ENCODE data around the gene OR7A10. TPM values are rescaled to one million over a fixed set of nuclear protein-coding genes. Genes with fewer than 3 reads are reported as not detected.
A peak's percentile ranks its signal among the peaks of the same experiment; 100 is the strongest.

The OR7A10 gene
- not detected for polyA plus RNA-seq (ENCODE audit: insufficient read length in 4 of 4)

DNA sequence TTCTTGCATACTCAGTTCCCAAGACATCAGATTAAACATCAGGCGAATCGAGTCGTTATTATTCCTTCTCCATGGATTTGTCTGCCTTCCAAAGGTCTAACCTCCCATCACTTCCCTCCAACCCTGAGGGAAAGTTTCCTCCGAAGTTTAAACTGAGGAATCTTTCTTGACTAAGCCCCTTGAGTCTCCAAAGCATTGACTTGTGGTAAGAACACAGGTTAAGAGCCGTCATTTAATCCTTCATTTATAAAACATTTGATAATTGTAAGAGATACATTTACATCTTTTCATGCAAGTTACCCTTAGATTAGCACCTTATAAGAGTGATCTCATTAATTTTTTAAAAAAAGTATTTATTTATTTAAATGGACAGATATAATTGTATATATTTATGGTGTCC is at the start of gene OR7A10:
Gene OR7A10, minus strand, starts transcription at position 101 of the 400 bp plus-strand sequence. CDS start 7,045 bp downstream, outside the sequence.
- DNase-seq (ENCODE audit: low read depth in 4 of 4, low spot score in 3 of 4) = no peak

DNA sequence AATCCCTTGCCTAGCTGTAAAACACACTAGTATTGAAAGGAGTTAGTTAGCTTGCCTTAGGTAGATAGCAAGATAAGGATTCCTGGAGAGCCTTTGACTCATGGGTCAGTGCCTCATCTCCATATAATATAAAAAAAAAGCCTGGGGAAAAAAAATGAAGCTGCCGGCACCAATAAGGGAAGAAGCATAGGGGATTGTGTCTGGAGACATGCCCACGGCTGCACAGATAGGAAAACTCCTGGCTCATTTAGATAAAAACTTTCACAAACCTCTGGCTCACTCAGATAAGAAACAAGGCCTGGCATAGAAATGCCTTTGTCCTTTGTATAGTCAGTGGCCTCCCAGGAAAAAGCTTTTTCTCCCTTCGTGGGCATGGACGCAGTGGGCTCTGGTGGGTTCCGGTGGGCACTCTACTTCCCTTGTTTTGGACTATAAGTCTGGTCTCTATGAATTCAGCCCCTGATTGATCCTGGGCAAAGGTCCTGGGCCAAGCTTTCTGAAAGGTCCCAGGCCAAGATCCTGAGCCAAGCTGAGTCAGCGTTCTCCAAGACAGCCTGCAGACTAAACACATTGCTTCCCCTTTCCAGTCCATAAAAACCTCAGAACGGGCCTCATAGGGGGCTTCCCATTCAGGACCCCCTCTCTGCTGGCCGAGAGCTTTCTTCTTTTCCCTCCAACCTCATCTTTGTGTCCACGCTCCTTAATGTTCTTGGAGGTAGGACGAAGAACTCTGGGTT is 42.1 kb upstream of the OR7A10 start:
- DNase-seq (ENCODE audit: low read depth in 4 of 4, low spot score in 3 of 4) = no peak

DNA sequence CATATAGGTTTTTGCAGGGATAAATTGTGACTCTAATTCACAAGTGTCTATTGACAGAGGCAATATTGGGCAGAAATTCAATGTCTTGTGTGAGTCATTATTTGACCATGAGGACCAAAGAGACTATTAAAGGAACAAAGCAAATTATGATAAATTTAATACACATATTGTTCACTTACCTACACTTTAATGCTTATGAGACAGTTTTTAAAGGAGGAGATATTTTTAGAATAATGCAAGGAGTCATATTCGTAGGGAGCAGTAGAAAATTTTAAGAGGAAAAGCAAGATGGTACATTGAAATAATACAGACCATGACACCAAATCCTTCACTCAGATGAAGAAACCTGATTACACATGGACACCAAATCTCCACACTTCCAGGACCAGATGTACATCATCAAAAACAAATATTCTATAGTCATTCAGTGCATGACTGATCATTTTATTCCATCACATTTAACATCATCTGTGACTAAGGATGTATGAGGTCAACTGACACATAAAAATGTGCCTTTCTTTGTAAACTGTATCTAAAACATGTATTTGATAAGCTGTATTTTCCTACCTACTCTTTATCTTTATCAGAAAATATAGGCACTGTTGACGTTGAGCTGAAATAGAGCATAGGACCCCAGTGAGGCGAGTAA is 41.4 kb upstream of the OR7A10 start:
- DNase-seq (ENCODE audit: low read depth in 4 of 4, low spot score in 3 of 4) = no peak

DNA sequence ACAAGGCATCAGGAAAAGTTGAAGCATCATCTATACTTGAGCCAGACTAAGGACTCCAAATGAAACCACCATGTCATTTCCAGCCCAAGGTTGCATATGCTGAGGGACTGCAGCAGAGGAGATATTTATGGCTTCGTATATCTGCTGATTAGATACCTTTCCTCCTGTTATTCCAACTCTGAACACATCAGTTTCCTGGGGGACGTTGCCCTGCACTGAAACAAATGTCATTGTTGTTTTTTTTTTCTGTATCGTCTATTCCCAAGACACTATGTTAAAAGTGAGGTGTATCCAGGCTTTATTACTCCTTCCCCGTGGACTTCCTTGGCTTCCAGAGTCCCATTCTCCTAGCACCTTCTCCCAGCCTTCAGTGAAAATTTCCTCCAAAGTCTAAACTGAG is 37.3 kb upstream of the OR7A10 start, which contains the start of gene OR7A17:
Gene OR7A17, minus strand, starts transcription at position 101 of the 400 bp plus-strand sequence. CDS start 4,777 bp downstream, outside the sequence.
- DNase-seq (ENCODE audit: low read depth in 4 of 4, low spot score in 3 of 4) = no peak

DNA sequence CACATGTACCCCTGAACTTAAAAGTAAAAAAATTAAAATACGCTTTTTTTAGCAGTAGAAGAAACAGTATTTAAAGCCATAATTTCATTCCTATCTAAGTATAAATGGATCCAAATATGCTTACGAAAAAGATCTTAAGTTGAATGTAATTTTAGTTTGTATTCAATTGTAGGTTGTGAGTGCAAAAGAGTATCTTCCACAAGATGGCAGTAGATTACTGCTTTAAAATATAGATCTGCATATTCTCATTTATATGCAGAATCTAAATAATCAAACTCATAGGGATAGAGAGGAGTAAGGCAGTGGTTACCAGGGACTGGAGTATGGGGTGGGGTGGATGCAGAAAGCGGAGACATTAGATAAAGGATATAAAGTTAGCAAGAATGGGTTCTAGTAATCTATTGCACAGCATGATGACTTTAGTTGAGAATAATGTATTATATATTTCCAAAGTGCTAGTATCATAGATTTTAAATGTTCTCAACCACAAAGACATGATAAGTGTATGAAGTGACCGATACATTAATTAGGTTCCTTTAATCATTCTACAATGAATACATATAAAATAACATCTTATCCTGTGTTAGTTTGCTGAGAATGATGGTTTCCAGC is 23.0 kb upstream of the OR7A10 start:
- no peak for DNase-seq (ENCODE audit: low read depth in 4 of 4, low spot score in 3 of 4)

DNA sequence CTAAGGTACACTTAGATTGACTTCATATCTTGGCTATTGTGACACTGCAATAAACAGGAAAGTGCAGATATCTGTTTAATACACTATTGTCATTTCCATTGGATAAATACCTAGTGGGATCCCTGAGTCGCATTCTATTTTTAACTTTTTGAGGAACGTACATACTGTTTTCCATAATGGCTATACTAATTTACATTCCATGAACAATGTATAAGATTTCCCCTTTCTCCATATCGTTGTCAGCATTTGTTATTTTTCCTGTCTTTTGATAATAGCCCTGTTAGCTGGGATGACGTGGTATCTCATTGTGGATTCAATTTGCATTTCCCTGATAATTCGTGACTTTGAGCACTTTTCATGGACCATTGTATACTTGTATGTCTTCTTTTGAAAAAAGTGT is 19.8 kb upstream of the OR7A10 start:
- no peak for DNase-seq (ENCODE audit: low read depth in 4 of 4, low spot score in 3 of 4)

DNA sequence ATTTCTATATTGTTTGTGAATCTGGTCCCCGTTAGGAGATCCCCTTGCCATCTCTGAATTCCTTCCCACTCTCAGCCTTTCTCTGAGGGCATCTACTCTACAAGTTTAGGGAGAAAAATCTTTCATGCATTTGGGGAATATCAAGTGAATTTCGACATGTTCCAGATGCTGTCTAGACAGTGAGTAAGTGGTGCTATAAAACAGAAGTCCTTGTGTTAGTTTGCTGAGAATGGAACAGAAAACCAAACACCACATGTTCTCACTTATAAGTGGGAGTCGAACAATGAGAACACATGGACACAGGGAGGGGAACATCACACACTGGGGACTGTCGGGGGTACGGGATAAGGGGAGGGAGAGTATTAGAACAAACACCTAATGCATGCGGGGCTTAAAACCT is 5.1 kb downstream of the OR7A10 start:
- DNase-seq (ENCODE audit: low read depth in 4 of 4, low spot score in 3 of 4) = peak in 1 of 4 donors; percentile 15

DNA sequence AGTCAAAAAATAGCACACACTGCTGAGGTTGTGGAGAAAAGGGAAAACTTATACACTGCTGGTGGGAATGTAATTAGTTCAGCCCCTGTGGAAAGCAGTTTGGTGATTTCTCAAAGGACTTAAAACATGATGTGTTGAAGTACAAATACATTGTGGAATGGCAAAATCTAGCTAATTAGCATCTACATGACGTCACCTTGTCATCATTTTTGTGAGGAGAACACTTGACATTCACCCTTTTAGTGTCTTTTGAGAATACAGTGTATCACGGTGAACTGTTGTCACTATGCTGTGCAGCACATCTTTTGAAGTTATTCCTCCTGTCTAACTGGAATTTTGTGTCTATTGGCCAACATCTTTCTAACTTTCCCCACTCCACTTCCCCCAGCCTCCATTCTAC is 5.6 kb downstream of the OR7A10 start:
- no peak for DNase-seq (ENCODE audit: low read depth in 4 of 4, low spot score in 3 of 4)

DNA sequence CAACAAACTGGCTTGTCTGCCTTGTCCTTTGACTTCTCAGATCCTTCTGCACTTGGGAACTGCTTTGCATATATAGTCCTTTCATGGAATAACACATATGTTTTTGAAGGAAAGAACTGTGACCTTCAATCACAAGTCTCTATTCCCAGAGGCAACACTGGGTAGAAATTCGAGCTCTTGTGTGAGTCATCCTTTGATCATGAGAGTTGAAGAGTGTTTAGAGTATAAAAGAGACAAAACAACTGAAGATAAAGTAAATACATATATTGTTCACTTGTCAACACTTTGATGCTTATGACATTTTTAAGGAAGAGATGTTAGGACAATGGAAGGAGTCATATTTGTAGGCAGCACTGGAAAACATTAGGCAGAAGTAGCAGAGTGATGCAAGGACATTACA is 8.5 kb downstream of the OR7A10 start:
- DNase-seq (ENCODE audit: low read depth in 4 of 4, low spot score in 3 of 4) = no peak

DNA sequence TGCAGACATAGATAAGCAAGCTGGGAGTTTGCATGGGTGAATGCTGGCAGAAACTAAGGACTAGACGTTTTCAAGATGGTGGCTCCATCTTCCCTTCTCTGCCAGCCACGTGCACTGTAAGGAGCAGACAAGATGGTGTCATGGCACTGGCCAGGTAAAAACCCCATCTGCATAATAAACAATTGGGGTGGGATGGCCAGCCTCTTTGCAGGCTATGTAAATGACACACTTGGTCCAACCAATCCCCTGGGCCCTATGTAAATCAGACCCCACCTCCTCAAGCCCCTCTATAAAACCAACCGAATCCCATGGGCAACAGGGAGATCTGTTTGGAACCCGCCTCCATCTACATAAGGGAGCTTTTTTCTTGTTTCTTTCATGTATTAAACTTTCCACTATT is 11.3 kb downstream of the OR7A10 start:
- no peak for DNase-seq (ENCODE audit: low read depth in 4 of 4, low spot score in 3 of 4)

DNA sequence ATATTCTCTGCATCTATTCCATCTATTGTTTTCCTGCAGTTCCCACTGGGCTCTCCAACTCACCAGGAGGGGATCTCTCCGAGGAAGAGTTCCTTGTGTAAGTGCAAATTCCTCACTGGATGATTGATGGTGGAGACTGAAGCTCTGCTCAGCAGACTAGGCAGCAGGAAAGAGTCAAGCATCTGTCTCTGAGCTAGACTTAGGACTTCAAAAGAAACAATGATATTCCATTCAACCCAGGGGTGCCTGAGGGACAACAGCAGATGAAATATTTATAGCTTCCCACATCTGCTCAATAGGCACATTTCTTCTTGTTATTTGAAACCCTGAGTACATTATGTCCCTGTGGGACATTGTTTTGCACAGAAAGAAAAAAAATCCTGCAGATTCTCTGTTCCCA is 13.7 kb downstream of the OR7A10 start, which contains the start of the genes OR7A5 and OR7C1:
Gene OR7A5, minus strand, starts transcription at position 175 of the 400 bp plus-strand sequence. CDS start 6,944 bp downstream, outside the sequence.
Gene OR7C1, minus strand, starts transcription at position 175 of the 400 bp plus-strand sequence. CDS start 35,049 bp downstream, outside the sequence.
- peak; percentile 18 to 57 (median 34) for DNase-seq (ENCODE audit: low read depth in 4 of 4, low spot score in 3 of 4)

DNA sequence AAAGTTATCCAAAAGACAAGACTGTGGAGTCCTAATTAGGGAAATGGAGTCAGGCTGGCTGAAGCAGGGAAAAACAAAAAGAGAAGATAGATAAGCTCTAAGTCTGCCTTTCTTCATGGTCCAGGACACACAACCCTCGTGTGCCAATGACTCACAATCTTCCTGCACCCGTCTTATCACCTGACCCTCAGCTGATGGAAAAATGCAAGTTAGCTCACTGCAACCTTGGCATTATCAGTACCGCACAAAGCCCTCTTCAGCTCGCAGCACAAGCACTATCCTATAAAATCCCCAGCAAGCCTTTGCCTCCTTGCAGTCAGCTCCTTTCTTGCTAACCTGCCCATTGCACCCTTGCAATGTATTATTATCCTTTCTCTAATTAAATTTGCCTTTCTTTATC is 18.0 kb downstream of the OR7A10 start:
- DNase-seq (ENCODE audit: low read depth in 4 of 4, low spot score in 3 of 4) = no peak

DNA sequence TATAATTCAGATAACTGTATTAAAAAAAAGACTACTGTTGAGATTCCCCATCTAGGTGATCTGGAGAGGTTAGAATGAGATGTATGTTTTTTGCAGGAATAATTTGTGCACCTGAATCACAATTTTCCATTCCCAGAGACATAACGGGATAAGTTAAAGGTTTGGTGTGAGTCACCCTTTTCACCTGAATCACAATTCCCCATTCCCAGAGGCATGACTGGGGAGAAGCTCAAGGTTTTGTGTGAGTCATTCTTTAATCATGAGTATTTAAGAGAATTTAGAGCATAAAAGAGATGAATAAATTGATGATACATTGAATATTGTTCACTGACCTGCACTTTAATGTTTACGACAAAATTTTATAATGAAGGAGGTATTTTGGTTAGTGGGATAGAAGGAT is 22.7 kb downstream of the OR7A10 start:
- DNase-seq (ENCODE audit: low read depth in 4 of 4, low spot score in 3 of 4) = no peak

DNA sequence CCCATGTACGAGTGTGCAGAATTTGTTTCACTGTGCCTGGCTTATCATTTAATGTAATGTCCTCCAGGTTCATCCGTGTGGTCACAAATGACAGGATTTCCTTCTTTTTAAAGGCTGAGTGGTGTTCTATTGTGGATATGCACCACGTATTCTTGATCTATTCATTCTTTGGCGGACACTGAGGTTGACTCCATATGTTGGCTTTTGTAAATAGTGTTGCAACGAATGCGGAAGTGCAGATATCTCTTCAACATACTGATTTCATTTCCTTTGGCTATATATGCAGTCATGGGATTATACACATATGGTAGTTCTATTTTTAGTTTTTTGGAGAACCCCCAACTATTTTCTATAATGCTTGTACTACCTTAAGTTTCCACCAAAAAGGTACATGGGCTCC is 26.8 kb downstream of the OR7A10 start:
- no peak for DNase-seq (ENCODE audit: low read depth in 4 of 4, low spot score in 3 of 4)

DNA sequence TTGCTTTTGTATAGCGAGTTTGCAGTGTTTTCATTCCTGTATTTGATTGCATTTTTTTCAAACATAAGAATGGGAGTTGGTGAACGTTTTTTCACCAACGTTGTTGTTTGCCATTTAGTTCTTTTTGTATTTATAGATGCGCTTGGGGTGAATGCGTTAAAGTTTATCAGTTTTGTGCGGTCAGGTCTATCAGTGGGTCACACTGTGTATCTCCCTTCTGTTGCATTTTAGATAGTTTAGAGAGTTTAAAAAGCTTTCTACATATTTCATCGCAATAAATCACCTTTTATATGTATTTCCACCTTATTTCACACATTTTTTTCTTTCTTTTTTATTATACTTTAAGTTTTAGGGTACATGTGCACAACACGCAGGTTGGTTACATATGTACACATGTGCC is 30.1 kb downstream of the OR7A10 start:
- DNase-seq (ENCODE audit: low read depth in 4 of 4, low spot score in 3 of 4) = no peak

DNA sequence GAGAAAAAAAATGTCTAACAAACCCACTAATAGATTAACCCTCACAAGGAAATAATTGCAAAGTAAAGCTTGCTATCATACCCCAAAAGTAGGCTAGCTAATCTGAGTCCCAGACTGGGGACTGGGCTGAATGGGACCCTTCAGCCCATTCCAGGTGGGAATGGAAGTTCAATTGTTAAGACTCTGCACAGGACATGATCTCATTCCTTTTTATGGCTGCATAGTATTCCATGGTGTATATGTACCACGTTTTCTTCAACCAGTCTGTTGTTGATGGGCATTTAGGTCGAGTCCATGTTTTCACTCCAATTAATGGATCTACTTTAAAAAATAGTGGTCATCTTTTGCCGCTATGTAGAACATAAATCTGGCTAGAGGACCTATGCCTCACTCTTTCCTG is 31.7 kb downstream of the OR7A10 start:
- no peak for DNase-seq (ENCODE audit: low read depth in 4 of 4, low spot score in 3 of 4)

DNA sequence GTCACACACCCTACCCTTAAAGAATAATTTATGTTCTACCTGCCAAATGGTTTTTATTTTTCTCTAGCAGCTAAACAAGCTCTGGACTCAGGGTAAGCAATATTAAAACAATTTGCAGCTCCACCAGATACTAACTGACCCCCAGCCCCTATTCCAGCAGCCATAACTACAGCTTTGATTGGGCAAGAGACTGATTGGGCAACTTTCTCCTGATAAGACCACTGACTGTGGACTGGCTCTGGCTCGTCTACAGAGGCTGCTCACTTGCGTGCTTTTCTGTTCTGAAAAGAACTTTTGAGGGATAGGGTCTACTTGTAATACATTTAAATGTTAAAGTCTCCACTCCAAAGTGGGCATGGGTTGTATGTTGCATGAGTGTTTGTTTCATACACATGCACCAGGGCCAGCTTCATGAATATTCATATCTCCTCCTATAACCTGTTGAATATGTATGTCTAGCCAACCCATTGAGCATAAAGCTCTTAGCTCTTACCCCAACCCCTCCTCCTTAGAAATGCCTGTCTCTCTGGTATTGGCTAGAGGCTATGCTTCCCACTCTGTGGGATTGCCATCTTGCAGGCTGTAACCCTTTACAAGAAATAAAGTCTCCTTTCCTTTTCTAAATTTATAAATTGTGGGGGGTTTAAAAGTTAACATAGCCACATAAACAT is 33.6 kb downstream of the OR7A10 start:
- DNase-seq (ENCODE audit: low read depth in 4 of 4, low spot score in 3 of 4) = no peak

DNA sequence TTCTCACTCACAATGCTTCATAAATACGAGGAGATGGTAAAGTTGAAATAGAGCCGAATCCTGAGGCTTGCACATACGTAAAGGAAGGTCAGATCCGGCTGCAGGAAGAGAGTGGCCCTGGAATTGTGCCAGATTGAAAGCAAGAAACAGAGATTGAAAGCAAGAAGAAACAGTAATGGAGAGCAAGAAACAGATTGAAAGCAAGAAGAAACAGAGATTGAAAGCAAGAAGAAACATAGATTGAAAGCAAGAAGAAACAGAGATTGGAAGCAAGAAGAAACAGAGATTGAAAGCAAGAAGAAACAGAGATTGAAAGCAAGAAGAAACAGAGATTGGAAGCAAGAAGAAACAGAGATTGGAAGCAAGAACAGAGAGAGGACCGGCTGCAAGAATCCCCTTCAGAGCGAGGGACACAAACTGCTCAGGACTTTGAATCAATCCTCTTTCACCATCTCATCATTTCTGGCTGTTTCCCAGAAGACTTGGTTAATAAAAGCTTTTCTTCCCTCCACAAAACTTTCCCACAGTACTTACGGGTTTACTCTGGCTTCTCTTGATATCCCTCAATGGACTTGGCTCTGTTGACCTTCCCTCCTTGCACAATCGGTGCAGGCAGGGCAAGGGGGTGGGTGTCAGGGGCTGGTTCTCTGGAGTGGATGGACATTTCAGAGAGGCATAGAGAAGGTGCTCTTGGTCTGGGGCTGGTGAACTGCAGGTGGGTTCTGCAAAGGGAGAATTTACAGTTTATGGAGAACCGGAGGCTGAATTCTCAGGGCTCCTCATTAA is 39.3 kb downstream of the OR7A10 start:
- no peak for DNase-seq (ENCODE audit: low read depth in 4 of 4, low spot score in 3 of 4)

DNA sequence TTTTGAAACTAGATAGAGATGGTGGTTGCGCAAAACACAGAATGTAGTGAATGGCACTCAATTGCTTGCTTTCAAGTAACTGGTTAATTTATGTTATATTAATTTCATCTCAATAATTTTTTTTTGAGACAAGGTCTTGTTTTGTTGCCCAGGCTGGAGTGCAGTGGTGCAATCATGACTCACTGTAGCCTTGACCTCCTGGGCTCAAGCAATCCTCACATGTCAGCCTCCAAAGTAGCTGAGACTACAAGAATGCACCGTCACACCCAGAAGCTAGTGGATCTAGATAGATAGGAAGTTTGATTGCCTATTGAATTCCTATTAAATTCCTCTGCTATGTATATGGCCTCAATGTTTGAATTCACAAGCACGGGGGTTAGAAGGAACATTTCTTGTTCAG is 44.0 kb downstream of the OR7A10 start:
- no peak for DNase-seq (ENCODE audit: low read depth in 4 of 4, low spot score in 3 of 4)

DNA sequence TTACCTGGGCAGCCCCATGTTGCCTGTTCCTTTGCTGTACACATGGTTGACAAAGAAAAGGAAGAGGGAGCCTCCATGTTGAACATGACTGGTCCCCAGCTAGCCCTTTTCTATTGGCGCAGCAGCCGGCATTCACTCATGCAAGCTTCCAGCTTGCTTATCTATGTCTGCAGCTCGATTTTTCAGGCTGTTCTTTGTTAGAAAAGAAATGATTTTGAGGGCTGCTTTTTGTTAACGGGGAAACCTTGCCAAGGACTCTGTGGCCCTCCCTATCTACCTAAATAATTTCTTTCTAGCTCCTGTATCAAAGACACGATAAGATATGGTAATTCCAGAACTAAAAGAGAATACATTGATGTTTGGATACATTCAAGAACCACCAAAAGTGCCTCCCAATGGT is 50.0 kb downstream of the OR7A10 start:
- DNase-seq (ENCODE audit: low read depth in 4 of 4, low spot score in 3 of 4) = no peak
